Duodenal mucosa (tissue), 2 donors: ENCODE measurements around the gene CYTH2.

Experiments
- H3K27ac ChIP-seq: one replicate; pipeline ENCODE4 v1.7.0; 2013; ENCODE audit warnings: low read depth, low read length
- H3K27me3 ChIP-seq, 2 donors: one replicate each; pipeline ENCODE4 v1.7.0; 2013; ENCODE audit warnings: low read length in 2 of 2, control low read depth in 1 of 2; ENCODE audit not compliant: insufficient read depth in 2 of 2, control insufficient read depth in 1 of 2
- H3K36me3 ChIP-seq, 2 donors: one replicate each; pipeline ENCODE4 v1.7.0; 2013; ENCODE audit warnings: low read length in 2 of 2, control low read depth in 1 of 2; ENCODE audit not compliant: insufficient read depth in 2 of 2, control insufficient read depth in 1 of 2
- H3K4me1 ChIP-seq, 2 donors: one replicate each; pipeline ENCODE4 v1.7.0; 2013; ENCODE audit warnings: low read length in 2 of 2, control low read depth in 1 of 2; ENCODE audit not compliant: insufficient read depth in 2 of 2, control insufficient read depth in 1 of 2
- H3K4me3 ChIP-seq, 2 donors: one replicate each; pipeline ENCODE4 v1.7.0; 2013; ENCODE audit warnings: low read length in 2 of 2, low read depth in 1 of 2
- H3K9ac ChIP-seq, 2 donors: one replicate each; pipeline ENCODE4 v1.7.0; 2013; ENCODE audit warnings: low read length in 2 of 2, low read depth in 1 of 2
- H3K9me3 ChIP-seq, 2 donors: one replicate each; pipeline ENCODE4 v1.7.0; 2013; ENCODE audit warnings: low read length in 2 of 2, control low read depth in 1 of 2; ENCODE audit not compliant: control insufficient read depth in 1 of 2

CYTH2 gene

DNA sequence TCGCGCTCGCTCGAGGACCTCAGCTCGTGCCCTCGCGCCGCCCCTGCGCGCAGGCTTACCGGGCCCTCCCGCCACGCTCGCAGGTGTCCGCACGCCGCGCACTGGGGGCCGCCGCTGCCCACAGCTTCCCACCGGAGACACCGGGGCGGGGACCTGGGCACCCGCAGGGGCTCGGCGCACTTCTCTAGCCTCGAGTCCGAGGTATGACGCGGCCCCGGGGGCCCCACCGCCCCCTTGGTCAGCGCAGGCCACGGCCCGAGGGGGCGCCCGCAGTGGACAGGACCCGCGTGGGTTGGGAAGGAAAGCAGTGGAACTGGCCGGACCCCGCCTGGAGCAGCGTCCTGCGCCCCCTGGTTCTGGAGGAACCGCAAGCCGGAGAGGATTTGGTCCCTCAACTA is 25.4 kb upstream of the CYTH2 start:
- no peaks in the 10 kb centered on the region for H3K9me3 ChIP-seq
- peaks cover 4 to 16% of the 10 kb centered on the region in 2 donors for H3K36me3 ChIP-seq
- H3K9ac ChIP-seq = no peak overlapping the region
- peak overlapping the region in 1 of 2 donors; percentile 10 for H3K4me3 ChIP-seq
- peaks cover 12 to 22% of the 10 kb centered on the region in 2 donors for H3K4me1 ChIP-seq
- H3K27me3 ChIP-seq = peaks cover 22 to 23% of the 10 kb centered on the region in 2 donors
- no peak overlapping the region for H3K27ac ChIP-seq

GRCh38 chr19:48444129-48444935 is 24.8 kb upstream of the CYTH2 start:
- H3K4me3 ChIP-seq = peak overlapping the region; percentile 2 to 98
- H3K36me3 ChIP-seq = peaks cover 4 to 22% of the 10 kb centered on the region in 2 donors
- peak overlapping the region in 1 of 2 donors; percentile 0 for H3K9ac ChIP-seq
- no peaks in the 10 kb centered on the region for H3K9me3 ChIP-seq
- H3K4me1 ChIP-seq = peaks cover 12 to 22% of the 10 kb centered on the region in 2 donors
- no peak overlapping the region for H3K27ac ChIP-seq
- H3K27me3 ChIP-seq = peaks cover 22 to 23% of the 10 kb centered on the region in 2 donors

- Histone ChIP-seq H3K4me3 (peak overlapping the region; percentile 92 to 98), H3K27me3 (peaks cover 22 to 23% of the 10 kb centered on the region in 2 donors), H3K27ac (no peak overlapping the region), H3K9me3 (no peaks in the 10 kb centered on the region), H3K4me1 (peaks cover 12 to 22% of the 10 kb centered on the region in 2 donors), H3K9ac (peak overlapping the region; percentile 0 to 68), H3K36me3 (peaks cover 4 to 26% of the 10 kb centered on the region in 2 donors)
Measured at GRCh38 chr19:48444936-48445200, 24.3 kb upstream of the CYTH2 start.

GRCh38 chr19:48445256-48445605 is 23.9 kb upstream of the CYTH2 start:
- Histone ChIP-seq H3K36me3 (peaks cover 8 to 29% of the 10 kb centered on the region in 2 donors), H3K27ac (no peak overlapping the region), H3K27me3 (peaks cover 22 to 23% of the 10 kb centered on the region in 2 donors), H3K9ac (peak overlapping the region; percentile 68 to 80), H3K9me3 (no peaks in the 10 kb centered on the region), H3K4me3 (peak overlapping the region; percentile 92 to 98), H3K4me1 (peaks cover 12 to 22% of the 10 kb centered on the region in 2 donors)

DNA sequence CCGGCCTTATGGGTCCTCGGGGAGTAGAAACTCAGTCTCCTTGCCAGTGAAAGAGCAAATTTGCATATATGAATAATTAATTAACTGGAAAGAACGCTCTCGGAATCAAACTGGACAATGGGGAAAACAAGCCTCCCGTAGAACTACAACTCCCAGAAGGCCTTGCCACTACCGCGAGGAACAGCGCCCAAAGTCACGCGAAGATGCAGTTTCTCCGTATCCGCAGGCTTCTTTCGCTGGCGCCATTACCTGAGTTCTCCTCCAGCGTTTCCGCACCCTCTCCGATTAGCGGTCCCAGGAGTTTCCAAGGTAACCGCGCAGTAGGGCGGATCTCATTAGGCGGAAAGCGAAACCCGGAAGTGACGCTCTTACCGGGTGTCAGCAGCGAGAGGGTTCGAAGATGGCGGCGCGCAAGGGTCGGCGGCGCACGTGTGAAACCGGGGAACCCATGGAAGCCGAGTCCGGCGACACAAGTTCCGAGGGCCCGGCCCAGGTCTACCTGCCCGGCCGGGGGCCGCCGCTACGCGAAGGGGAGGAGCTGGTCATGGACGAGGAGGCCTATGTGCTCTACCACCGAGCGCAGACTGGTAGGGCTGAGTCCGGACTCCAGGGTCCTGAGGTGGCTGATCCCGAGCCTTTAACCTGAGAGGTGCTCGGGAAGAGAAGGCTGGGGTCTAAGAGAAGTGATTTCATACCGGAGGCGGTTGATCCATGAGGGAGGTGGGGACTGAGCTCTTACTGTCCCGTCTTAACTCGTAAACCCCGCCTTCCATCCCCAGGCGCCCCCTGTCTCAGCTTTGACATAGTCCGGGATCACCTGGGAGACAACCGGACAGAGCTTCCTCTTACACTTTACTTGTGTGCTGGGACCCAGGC is 23.3 kb upstream of the CYTH2 start, which contains the start of gene GRWD1:
Gene GRWD1, plus strand, starts transcription at position 378 of the 876 bp plus-strand sequence. Its CDS starts 23 bp downstream, at position 401.
- peaks cover 12 to 22% of the 10 kb centered on the region in 2 donors for H3K4me1 ChIP-seq
- peak within 1 kb of the TSS; percentile 92 to 98 for H3K4me3 ChIP-seq
- peak within 1 kb of the TSS; percentile 68 to 80 for H3K9ac ChIP-seq
- H3K9me3 ChIP-seq = no peaks in the 10 kb centered on the region
- peak within 1 kb of the TSS; percentile 89 for H3K27ac ChIP-seq
- H3K27me3 ChIP-seq = peaks cover 22 to 23% of the 10 kb centered on the region in 2 donors
- peaks cover 14 to 36% of the 10 kb centered on the region in 2 donors for H3K36me3 ChIP-seq

DNA sequence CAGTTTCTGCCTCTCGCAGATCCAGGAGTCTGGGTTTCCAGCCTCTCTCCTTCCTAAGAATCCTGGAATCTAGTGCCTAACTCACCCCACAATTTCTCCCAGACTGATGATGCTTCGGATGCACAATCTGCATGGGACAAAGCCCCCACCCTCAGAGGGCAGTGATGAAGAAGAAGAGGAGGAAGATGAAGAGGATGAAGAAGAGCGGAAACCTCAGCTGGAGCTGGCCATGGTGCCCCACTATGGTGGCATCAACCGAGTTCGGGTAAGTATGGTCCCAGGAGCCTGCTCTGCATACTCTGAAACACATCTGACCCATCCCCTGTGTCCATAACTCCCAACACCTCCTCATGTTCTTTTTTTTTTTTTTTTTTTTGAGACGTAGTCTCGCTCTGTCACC is 22.6 kb upstream of the CYTH2 start:
- H3K27me3 ChIP-seq = peaks cover 20% of the 10 kb centered on the region in 2 donors
- H3K9me3 ChIP-seq = no peaks in the 10 kb centered on the region
- peak overlapping the region; percentile 92 to 98 for H3K4me3 ChIP-seq
- H3K9ac ChIP-seq = peak overlapping the region; percentile 68 to 80
- no peak overlapping the region for H3K27ac ChIP-seq
- H3K36me3 ChIP-seq = peaks cover 21 to 43% of the 10 kb centered on the region in 2 donors
- H3K4me1 ChIP-seq = peaks cover 12 to 22% of the 10 kb centered on the region in 2 donors

DNA sequence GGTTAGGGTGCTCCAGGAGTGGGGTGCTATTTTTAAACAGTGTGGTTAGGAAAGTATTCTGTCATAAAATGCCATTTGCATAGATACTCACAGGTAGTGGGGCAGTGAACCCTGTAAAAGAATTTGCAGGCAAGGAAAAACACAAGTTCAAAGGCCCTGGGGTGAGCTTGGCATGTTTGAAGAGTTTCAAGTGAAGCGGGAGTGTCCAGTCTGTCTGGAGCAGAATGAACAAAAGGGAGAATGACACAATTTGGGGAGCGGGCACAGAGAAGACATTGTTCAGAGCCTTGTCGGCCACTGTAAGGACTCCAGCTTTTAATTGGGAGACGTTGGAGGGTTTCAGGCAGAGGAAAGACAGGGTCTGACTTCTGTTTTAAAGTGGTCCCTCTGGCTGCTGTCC is 20.6 kb upstream of the CYTH2 start:
- peaks cover 12 to 22% of the 10 kb centered on the region in 2 donors for H3K4me1 ChIP-seq
- no peak overlapping the region for H3K4me3 ChIP-seq
- H3K27me3 ChIP-seq = peaks cover 12% of the 10 kb centered on the region in 2 donors
- no peak overlapping the region for H3K27ac ChIP-seq
- peaks cover 28 to 59% of the 10 kb centered on the region in 2 donors for H3K36me3 ChIP-seq
- H3K9ac ChIP-seq = no peak overlapping the region
- H3K9me3 ChIP-seq = no peaks in the 10 kb centered on the region

GRCh38 chr19:48450441-48450840 is 18.7 kb upstream of the CYTH2 start:
- Histone ChIP-seq H3K36me3 (peaks cover 29 to 71% of the 10 kb centered on the region in 2 donors), H3K4me3 (no peak overlapping the region), H3K27ac (no peak overlapping the region), H3K27me3 (no peaks in the 10 kb centered on the region), H3K9ac (no peak overlapping the region), H3K9me3 (no peaks in the 10 kb centered on the region), H3K4me1 (peaks cover 7% of the 10 kb centered on the region in 2 donors)

- Histone ChIP-seq H3K36me3 (peaks cover 33 to 75% of the 10 kb centered on the region in 2 donors), H3K4me1 (peaks cover 7% of the 10 kb centered on the region in 2 donors), H3K4me3 (no peak overlapping the region), H3K9me3 (no peaks in the 10 kb centered on the region), H3K27ac (no peak overlapping the region), H3K27me3 (no peaks in the 10 kb centered on the region), H3K9ac (no peak overlapping the region)
Measured at GRCh38 chr19:48450863-48451262, 18.3 kb upstream of the CYTH2 start.

DNA sequence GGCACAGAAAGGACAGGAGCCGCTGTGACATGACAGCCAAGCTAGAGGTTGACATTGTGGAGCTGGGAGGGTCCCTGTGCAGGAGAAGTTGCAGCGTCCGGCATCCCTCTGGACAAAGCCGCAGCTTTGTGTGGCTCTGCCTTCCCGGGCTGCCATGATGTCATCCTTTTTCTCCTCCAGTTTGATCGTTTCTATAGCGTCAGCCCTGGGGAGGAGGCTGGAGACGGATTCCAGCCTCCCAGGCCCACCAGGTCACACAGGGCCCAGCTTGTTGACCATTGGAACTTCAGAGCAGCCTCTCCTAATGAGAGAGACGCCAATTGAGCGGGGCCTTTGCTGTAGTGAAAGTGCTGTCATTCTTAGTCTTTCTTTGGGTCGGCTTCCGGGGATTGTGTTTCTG is 17.5 kb upstream of the CYTH2 start:
- no peak overlapping the region for H3K27ac ChIP-seq
- H3K27me3 ChIP-seq = no peaks in the 10 kb centered on the region
- H3K4me1 ChIP-seq = peaks cover 2% of the 10 kb centered on the region in 2 donors
- H3K4me3 ChIP-seq = no peak overlapping the region
- peaks cover 35 to 80% of the 10 kb centered on the region in 2 donors for H3K36me3 ChIP-seq
- H3K9ac ChIP-seq = no peak overlapping the region
- H3K9me3 ChIP-seq = no peaks in the 10 kb centered on the region
